GM10847 (cell line): Measurements from ENCODE around the gene ZNF77.

Source experiments
- POLR2A ChIP-seq: IDR thresholded peaks from 2 replicates; pipeline ENCODE4 v1.6.1; 2011; ENCODE audit not compliant: insufficient read length; ENCODE audit errors: extremely low read depth

Gene ZNF77

DNA sequence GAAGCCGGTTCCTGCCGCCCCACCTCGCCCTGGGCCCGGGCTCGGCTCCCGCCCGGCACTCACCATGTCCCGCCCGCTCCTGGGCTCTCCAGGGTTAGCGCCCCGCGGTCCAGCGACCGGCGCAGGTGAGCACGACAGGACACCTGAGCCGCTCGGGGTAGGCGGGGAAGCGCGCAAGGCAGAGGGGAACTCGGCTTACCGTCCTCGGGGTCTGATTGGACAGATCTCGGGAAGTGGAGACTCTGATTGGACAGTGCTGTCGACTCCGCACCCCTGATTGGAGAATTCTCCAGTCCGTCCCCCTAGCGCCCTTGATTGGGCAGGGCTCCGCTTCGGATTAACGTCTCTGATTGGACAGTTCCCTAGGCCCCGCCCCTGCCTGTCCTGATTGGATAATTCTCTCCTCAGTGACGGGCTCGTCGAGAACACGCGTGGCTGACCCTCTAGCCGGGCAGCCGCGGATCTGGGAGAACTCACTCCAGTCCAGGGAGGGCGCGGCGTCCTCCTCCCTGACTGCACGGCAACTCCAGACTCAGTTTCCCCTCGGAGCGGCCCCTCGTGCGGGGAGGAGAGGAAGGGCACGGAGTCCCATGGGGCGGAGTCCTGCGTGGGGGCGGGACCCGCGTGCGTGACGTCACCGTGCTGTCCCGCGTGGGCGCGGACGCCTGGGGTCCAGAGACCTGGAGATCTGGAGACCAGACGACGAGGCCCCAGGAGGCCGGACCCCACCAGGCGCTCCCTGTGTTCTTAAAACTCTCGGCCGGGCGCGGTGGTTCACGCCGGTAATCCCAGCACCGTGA is at the start of gene ZNF77:
ZNF77 (minus strand) TSS at position 197 of the 800 bp plus-strand sequence; CDS start at position 66, 131 bp downstream.
- peak; percentile 44 for TF ChIP-seq POLR2A

DNA sequence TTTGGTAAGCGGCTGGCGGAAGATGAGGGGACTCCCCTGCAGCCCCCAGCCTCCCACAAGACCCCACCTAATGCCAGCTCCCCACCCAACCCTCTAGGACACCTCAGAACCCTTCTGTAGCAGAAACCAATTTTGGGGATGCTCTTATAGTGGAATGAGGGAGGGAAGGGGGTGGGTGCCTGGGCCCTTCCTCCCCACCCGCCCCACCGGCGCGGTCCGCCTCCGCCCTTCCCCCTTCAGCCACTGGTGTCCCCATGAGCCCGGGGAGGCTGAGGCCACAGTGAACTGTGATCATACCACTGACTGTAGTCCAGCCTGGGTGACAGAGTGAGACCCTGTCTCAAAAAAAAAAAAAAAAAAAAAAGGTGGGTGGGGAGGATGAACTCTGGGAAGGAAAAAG is 48.8 kb upstream of the ZNF77 start:
- no peak for TF ChIP-seq POLR2A

DNA sequence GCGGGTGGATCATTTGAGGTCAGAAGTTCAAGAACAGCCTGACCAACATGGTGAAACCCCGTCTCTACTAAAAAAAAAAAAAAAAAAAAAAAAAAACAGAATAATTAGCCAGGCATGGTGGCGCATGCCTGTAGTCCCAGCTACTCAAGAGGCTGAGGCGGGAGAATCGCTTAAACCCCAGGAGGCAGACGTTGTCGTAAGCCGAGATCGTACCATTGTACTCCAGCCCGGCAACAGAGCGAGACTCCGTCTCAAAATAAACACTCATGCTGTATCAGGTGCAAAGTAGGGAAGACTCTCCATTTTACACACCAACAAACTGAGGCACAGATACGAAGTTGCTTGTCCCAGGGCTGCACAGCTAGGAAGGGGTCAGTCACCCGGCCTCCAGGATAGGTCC is 48.2 kb upstream of the ZNF77 start:
- TF ChIP-seq POLR2A: no peak

DNA sequence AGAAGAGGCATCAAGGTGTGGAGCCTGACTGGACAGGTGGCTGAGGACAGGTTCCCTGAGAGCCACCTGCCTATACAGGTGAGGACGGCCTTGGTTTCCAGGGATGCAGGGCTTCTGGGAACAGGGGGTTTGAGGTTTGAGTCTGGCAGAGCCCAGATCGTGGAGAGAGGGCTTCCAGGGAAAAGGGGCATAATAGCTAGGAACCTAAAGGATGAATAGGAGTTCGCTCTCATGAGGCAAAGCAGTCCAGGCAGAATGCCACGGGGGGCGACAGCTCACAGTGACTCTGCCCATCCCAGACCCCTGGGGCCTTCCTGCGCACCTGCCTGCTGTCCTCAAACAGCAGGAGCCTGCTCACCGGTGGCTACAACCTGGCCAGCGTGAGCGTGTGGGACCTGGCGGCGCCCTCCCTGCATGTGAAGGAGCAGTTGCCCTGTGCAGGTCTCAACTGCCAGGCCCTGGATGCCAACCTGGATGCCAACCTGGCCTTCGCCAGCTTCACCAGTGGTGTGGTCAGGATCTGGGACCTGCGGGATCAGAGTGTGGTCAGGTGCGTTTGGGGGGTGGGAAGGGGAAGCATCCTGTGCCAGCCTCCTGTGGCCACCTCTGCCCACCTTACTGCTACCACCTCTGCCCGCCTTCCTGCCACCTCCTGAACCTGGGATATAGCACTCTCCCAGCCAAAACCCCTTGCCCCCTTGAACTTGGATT is 44.6 kb upstream of the ZNF77 start:
- no peak for TF ChIP-seq POLR2A

DNA sequence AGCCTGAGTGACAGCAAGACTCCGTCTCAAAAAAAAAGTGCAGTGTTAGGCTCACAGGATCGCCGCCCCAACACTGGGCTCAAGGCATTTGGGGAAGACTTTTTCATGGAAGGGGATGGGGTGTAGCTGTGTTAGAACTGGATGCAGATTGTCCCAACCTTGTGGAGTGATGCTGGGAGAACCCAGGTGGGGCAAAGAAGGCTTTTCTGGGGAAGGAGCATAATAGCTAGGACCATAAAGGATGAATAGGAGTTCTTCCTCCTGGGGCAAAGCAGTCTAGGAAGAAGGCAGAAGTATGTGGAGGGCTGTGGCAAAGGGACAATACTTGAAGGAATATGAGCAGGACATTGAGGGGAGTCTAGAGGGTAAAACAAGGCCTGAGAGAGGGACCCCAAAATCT is 43.8 kb upstream of the ZNF77 start:
- TF ChIP-seq POLR2A: no peak

DNA sequence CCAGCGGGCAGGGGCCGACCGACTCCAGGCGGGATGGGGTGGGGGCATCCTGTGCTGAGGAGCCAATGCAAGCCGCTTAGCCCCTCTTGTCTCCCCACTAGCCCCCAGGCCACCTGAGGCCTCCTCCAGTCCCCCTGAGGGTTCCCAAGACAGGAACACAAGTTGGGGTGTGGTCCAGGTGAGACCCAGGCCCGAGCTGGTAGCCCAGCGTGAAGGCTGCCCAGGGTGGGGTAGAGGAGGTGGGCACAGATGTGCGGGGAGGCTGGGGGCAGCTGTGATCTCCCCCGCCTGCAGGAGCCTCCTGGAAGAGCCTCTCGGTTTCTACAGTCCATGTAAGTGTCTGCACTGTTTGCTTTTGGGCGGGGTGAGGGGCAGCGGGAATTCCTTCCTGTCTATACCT is 43.0 kb upstream of the ZNF77 start:
- no peak for TF ChIP-seq POLR2A

DNA sequence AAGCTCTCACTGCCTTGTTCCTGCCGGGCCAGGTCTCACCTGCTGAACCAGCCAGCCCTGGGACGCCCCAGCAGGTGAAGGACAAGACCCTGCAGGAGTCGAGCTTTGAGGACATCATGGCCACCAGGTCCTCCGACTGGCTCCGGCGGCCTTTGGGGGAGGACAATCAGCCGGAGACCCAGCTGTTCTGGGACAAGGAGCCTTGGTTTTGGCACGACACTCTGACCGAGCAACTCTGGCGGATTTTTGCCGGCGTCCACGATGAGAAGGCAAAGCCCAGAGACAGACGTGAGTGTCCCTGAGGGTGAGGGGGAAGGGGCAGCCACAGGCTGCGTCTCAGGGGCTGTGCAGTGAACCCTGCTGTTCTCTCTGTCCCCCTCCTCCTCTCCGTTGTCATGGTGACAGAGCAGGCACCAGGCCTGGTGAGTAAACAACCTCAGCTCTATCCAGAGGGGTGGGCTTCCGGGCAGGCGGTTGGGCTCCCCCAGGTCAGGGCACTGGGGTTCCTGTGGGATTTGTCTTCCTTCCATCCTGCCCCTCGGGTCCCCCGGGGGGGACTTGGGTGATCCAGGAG is 42.3 kb upstream of the ZNF77 start:
- TF ChIP-seq POLR2A: no peak

DNA sequence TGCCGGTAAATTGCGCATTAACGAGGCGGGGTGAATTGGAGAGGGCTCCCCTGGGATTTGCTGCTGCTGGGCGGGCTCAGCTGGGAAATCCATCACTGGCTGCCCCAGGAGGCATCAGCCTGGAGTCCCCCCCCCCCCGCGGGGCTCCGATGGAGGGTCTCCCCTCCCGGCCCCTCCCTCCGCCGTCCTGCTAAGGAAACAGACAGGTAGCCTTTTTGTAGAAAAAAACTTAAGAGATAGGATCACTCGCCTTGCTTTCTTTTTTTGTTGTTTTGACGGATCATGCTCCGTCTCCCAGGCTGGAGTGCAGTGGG is 39.4 kb upstream of the ZNF77 start:
- TF ChIP-seq POLR2A: no peak

DNA sequence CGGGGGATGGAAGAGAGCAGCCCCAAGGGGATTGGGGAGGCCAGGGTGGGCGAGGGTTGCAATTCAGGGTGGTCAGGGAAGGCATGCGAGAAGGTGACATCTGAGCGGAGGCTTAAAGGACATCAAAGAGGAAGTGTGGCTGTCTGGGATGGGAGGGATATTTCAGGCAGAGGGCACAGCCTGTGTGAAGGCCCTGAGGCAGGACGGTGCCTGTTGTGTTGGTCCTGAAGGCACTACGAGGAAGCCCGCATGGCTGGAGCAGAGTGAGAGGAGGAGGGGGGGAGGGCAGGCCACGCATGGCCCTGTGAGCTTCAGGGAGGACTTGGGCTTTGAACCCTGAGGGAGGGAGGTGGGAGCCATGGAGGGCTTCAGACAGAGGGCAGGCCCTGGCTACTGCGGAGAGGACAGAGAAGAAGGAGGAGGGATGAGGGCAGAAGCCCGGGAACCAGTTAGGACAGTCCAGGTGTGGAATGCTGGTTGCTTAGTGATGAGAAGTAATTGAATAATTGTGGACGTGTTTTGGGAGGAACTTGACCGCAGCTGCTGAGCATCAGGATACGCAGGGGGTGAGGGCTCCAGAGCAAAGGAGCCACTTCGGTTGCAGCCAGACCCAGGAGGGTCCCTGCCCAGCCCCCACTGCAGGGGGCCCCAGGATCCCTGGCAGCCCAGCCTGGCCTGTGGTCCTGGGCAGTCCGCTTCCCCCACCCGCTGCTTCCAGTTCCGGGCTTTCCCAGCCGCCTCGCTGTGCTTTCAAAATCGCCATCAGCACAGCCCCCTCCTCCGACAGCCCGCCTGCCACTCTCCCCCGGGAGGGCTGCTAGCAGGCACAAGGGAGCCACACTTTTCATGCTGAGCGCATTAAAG is 38.8 kb upstream of the ZNF77 start:
- no peak for TF ChIP-seq POLR2A

DNA sequence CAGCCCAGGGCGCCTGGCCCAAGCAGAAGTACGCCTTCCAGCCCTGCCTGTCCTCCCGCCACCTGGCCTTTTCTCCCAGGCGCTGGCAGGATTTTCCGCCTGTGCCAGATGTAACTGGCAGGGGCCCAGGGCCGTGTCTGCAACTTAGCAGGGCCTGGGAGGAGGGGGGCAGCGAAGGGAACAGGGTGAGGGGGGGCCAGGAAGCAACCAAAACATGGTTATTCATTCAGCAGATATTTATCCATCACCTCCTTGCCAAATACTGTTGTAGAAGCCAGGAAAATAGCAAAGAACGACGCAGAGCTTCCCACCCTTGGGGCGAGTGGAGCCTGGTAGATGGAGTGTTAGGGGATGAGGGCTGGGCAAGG is 38.2 kb upstream of the ZNF77 start:
- TF ChIP-seq POLR2A: no peak

DNA sequence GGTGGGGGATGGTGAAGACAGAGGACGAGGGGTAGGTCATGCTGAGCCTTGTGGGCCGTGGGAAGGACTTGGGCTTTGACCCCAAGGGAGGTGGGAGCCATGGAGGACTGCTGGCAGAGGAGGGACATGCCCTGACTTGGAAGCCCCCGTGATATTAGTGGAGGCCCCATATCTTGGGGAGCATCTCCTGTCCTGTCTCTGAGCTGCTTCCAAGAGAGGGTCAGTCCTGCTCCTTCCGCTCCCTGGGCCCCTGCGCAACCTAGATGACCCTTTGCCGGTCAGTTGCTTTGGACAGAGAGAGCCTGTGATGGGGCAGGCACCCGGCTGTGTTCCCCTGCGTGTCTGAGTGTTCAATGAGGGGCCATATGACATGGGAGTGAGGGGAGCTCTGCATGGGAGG is 37.8 kb upstream of the ZNF77 start:
- no peak for TF ChIP-seq POLR2A

DNA sequence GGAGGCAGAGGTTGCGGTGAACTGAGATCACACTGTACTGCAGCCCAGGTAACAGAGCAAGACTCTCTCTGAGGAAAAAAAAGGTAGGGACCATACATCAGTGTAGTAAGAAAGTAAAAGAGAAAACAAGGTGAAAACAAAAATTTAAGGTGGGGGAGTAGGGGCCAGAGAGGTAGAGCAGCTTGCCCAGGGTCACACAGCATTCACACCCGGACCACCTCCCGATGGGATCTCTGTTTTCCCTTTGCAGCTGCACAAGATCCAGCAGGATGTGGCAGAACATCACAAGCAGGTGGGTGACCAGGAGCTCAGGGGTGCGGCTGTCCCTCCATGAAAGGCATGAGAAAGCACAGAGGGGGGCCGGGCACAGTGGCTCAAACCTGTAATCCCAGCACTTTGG is 37.1 kb upstream of the ZNF77 start:
- no peak for TF ChIP-seq POLR2A

DNA sequence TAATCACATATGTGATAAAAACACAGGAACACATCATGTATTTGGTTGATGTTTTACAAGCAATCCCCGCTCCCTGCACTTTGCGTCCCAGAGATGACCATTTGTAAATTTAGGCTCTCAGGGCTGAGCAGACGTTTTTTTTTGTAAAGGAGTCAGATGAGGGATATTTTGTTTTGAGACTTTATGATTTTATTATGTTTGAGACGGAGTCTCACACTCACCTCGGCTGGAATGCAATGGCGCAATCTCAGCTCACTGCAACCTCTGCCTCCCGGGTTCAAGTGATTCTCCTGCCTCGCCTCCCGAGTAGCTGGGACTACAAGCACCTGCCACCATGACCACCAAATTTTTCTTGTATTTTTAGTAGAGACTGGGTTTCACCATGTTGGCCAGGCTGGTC is 34.0 kb upstream of the ZNF77 start:
- no peak for TF ChIP-seq POLR2A

DNA sequence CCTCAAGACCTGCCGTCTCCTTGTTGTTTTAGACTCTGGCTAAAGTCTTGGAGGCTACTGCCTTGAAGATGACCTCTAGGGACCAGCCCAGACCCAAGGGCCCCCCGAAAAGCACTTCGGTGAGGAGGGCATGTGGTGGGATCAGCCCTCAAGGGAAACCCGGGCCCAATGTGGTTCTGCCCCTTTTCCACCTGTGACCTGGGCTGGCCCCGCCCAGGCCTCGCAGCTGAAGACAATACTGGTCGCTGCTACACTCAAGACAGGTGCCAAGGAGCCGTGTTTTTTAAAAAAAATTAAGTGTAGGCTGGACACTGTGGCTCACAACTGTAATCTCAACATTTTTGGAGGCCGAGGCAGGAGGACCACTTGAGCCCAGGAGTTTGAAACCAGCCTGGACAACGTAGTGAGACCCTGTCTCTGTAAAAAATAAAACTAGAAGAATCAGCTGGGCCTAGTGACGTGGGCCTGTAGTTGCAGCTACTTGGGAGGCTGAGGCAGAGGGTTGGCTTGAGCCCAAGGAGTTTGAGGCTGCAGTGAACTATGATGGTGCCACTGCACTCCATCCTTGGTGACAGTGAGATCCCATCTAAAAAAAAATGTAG is 33.5 kb upstream of the ZNF77 start:
- no peak for TF ChIP-seq POLR2A

DNA sequence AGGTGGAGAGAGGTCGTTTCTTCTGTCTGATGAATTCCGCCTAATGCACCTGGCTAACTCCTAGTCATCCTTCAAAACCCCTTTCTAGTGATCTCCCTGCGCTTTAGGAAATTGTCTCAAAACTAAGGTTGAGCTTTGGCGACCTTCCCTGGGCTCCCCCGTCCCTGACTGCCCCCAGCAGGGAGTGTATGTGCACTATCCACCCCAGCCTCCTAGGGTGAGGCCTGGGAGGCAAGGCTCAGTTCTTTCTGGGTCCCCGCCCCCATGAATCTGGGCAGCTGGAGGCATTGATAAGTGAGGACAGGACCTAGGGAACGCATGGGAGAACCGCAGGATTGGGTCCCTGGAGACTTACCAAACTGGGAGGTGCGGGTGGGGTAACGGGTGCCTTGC is 33.0 kb upstream of the ZNF77 start:
- TF ChIP-seq POLR2A: no peak

DNA sequence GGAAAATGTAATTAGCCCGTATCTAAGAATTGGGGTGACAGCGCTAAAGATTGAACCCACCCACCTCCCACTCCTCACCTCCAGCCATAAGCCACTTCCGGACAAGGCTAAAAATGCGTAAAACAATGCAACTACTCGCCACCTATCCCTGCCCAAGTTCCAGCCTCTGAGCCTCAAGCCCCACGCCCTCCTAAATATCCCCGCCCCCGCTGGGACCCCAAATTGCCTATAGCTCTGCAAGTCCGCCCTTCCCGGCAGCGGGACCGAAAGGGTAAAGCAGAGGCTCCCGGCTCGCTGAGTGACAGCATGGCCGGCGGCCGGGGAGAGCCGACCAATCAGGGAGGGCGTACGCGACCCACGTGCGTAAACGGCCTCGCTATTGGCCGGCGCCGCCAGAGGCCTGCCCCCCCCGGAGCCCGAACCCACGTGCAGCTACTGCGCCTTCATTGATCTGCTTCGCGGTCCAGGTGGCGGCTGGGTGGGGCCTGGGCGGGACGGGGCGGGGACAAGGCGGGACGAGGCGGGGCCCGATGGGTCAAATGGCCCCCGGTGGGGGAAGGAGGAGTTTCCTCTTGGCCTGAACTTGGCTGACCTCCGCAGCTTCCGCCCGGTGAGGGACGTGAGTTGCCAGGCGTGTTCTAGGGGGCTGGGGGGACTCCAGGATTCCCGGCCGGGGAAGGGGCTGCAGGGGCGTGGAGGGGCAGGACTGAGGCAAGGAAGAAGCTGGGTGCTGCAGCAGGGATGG is 32.4 kb upstream of the ZNF77 start, which contains the start of gene TLE6:
TLE6 (plus strand) TSS at position 564 of the 745 bp plus-strand sequence. CDS start 670 bp downstream, outside the sequence.
- TF ChIP-seq POLR2A: peak; percentile 41
